K562 (cell line): ENCODE measurements around the gene PLXDC2. TPM values are rescaled to one million over a fixed set of nuclear protein-coding genes. Genes with fewer than 3 reads are reported as not detected.

Experiments
- ATAC-seq: fragments of 200-7000 bp; cut with Tn5 transposase; 3 replicates; pipeline ENCODE4 v1.9.1; 2020; ENCODE audit warnings: moderate library complexity
- BruUV-seq: library from RNA; stranded (reverse); fragments of 400-500 nt; replicated peaks from 2 replicates; lab custom pipeline; 2021; lab: Mats Ljungman, UMichigan
- CTCF ChIA-PET: fragments of 300-600 bp; formaldehyde crosslinking; extraction: SDS; loops from one replicate; lab custom pipeline; 2021; ENCODE audit warnings: low intra/inter-chr PET ratio; lab: Yijun Ruan, JAX
- POLR2A ChIA-PET: fragments of 300-600, 350-650 bp; sonication (Branson Sonifier 250); formaldehyde crosslinking; extraction: SDS; loops from one replicate; lab custom pipeline; 2021; ENCODE audit warnings: antibody characterized with exemption, inconsistent platforms; lab: Yijun Ruan, JAX
- DNase-seq, 4 experiments: peaks; one replicate each; pipeline versions ENCODE4 v3.0.0 to v3.0.0-alpha.2; 2011 to 2018; ENCODE audit warnings: low spot score in 3 of 4, mixed read lengths in 3 of 4; ENCODE audit errors: extremely low read depth in 1 of 4
- FAIRE-seq: peaks from 2 replicates; lab custom pipeline; 2011; peaks lifted over from hg19 to GRCh38; lab: Jason Lieb, UNC
- H2AFZ ChIP-seq: 2 replicates; pipeline ENCODE4 v1.6.0; 2011; ENCODE audit warnings: low read depth, low read length, control low read depth, inconsistent platforms
- H3K27ac ChIP-seq: fragments of 200-600 bp; 3 replicates; pipeline ENCODE4 v1.8.0; 2011; ENCODE audit warnings: low read depth, mild to moderate bottlenecking, control low read depth, inconsistent platforms, low read length, moderate library complexity, mixed read lengths; ENCODE audit errors: extremely low read depth
- H3K27me3 ChIP-seq, 2 experiments: fragments of 300-600 bp in 1 of 2; 2 replicates in 1 of 2; 3 replicates in 1 of 2; pipeline versions ENCODE4 v1.6.0 to v1.8.0; 2011; ENCODE audit warnings: inconsistent platforms in 2 of 2, low read length in 2 of 2, mild to moderate bottlenecking in 1 of 2, mixed read lengths in 1 of 2, moderate library complexity in 1 of 2; ENCODE audit not compliant: control insufficient read depth in 2 of 2, insufficient read depth in 2 of 2
- H3K36me3 ChIP-seq: fragments of 300-600 bp; 3 replicates; pipeline ENCODE4 v1.8.0; 2011; ENCODE audit warnings: mild to moderate bottlenecking, low read length, inconsistent platforms; ENCODE audit not compliant: control insufficient read depth, insufficient read depth
- H3K4me1 ChIP-seq, 2 experiments: fragments of 200-600 bp in 1 of 2; replicated peaks in 1 of 2; 2 replicates in 1 of 2; 3 replicates in 1 of 2; pipeline versions ENCODE4 v1.5.1 to v1.8.0; 2011; ENCODE audit warnings: inconsistent platforms in 2 of 2, low read length in 2 of 2, mild to moderate bottlenecking in 1 of 2, mixed read lengths in 1 of 2, moderate library complexity in 1 of 2; ENCODE audit not compliant: control insufficient read depth in 2 of 2, insufficient read depth in 2 of 2
- H3K4me2 ChIP-seq: 2 replicates; pipeline ENCODE4 v1.6.1; 2011; ENCODE audit warnings: low read length, control low read depth, inconsistent platforms, mixed read lengths; ENCODE audit not compliant: insufficient read depth
- H3K4me3 ChIP-seq: fragments of 200-600 bp; sonication (generic), shearing (Covaris generic); 2 replicates; pipeline ENCODE4 v1.5.1; 2016; ENCODE audit warnings: control low read depth, inconsistent platforms
- H3K79me2 ChIP-seq: fragments of 200-600 bp; 3 replicates; pipeline ENCODE4 v1.8.0; 2011; ENCODE audit warnings: low read length, inconsistent platforms; ENCODE audit not compliant: control insufficient read depth, insufficient read depth
- H3K9ac ChIP-seq, 2 experiments: 2 replicates each; pipeline versions ENCODE4 v1.6.0 to v1.6.1; 2011; ENCODE audit warnings: low read depth in 2 of 2, low read length in 2 of 2, control low read depth in 1 of 2, inconsistent platforms in 1 of 2, mild to moderate bottlenecking in 1 of 2, mixed read lengths in 1 of 2; ENCODE audit not compliant: insufficient read depth in 1 of 2
- H3K9me1 ChIP-seq: one replicate; pipeline ENCODE4 v1.6.0; 2011; ENCODE audit warnings: inconsistent platforms, mild to moderate bottlenecking, low read length, moderate library complexity; ENCODE audit not compliant: control insufficient read depth, insufficient read depth
- H3K9me3 ChIP-seq: replicated peaks from 2 replicates; pipeline ENCODE4 v1.5.1; 2011; ENCODE audit warnings: low read depth, low read length, inconsistent platforms; ENCODE audit not compliant: control insufficient read depth, insufficient read depth
- H4K20me1 ChIP-seq: replicated peaks from 2 replicates; pipeline ENCODE4 v1.6.1; 2011; ENCODE audit warnings: low read length, inconsistent platforms, mixed read lengths; ENCODE audit not compliant: control insufficient read depth, insufficient read depth
- BCL6 ChIP-seq: fragments of 250-450 bp; sonication (Bioruptor Pico); IDR thresholded peaks from 2 replicates; pipeline ENCODE4 v1.4.0; 2020
- EP300 ChIP-seq: IDR thresholded peaks from 2 replicates; pipeline ENCODE4 v1.6.1; 2012; ENCODE audit warnings: low read length, improper control_type of control experiment
- GABPB2 ChIP-seq: fragments of 250-450 bp; sonication (Bioruptor Pico); conservative IDR thresholded peaks from 2 replicates; pipeline ENCODE4 v1.5.1; 2021; ENCODE audit warnings: mild to moderate bottlenecking
- GTF2B ChIP-seq: IDR thresholded peaks from 2 replicates; pipeline ENCODE4 v1.6.1; 2011; ENCODE audit not compliant: insufficient read length; ENCODE audit errors: extremely low read depth
- KLF16 ChIP-seq: IDR thresholded peaks from 2 replicates; pipeline ENCODE4 v1.6.1; 2016; ENCODE audit warnings: antibody characterized with exemption
- MAFK ChIP-seq: IDR thresholded peaks from 2 replicates; pipeline ENCODE4 v1.6.1; 2011; ENCODE audit warnings: low read length, improper control_type of control experiment
- MCM3 ChIP-seq: fragments of 450-650 bp; IDR thresholded peaks from 2 replicates; pipeline ENCODE4 v1.6.1; 2016
- NFIC ChIP-seq: fragments of 450-650 bp; IDR thresholded peaks from 2 replicates; pipeline ENCODE4 v1.6.1; 2017; ENCODE audit warnings: mild to moderate bottlenecking, inconsistent platforms
- PHTF2 ChIP-seq: fragments of 250-450 bp; sonication (Bioruptor Pico); IDR thresholded peaks from 2 replicates; pipeline ENCODE4 v1.5.0; 2021; ENCODE audit warnings: mild to moderate bottlenecking
- POLR3G ChIP-seq: IDR thresholded peaks from 2 replicates; pipeline ENCODE4 v1.6.1; 2011; ENCODE audit not compliant: insufficient read length, insufficient replicate concordance; ENCODE audit errors: extremely low read depth
- RERE ChIP-seq: sonication (generic); formaldehyde crosslinking; IDR thresholded peaks from 2 replicates; pipeline ENCODE4 v1.8.0; 2023; ENCODE audit warnings: missing genetic modification reagents, mild to moderate bottlenecking, borderline replicate concordance
- TBP ChIP-seq: optimal IDR thresholded peaks from 2 replicates; pipeline ENCODE3; 2011; ENCODE audit warnings: low read depth, low read length, improper control_type of control experiment
- ZBTB1 ChIP-seq: sonication (generic); formaldehyde crosslinking; IDR thresholded peaks from 2 replicates; pipeline ENCODE4 v1.8.1; 2023; ENCODE audit warnings: missing genetic modification reagents, low read depth, mild to moderate bottlenecking, borderline replicate concordance
- ZEB2 ChIP-seq: fragments of 450-650 bp; IDR thresholded peaks from 2 replicates; pipeline ENCODE4 v1.6.1; 2016
- ZNF24 ChIP-seq: fragments of 450-650 bp; IDR thresholded peaks from 2 replicates; pipeline ENCODE4 v1.6.1; 2016
- ZNF518B ChIP-seq: fragments of 250-450 bp; sonication (Bioruptor Pico); IDR thresholded peaks from 2 replicates; pipeline ENCODE4 v1.5.0; 2021; ENCODE audit warnings: mild to moderate bottlenecking, moderate library complexity
- ZSCAN32 ChIP-seq: fragments of 450-650 bp; formaldehyde crosslinking; IDR thresholded peaks from 2 replicates; pipeline ENCODE4 v1.4.0; 2020; ENCODE audit warnings: mild to moderate bottlenecking, moderate library complexity
- WGBS: fragments of 100-300 bp; shearing (Covaris generic); methylation state at CpG from one replicate; pipeline ENCODE4 v1.1.6; 2016; ENCODE audit warnings: low coverage, mixed read lengths; ENCODE audit not compliant: insufficient coverage; ENCODE audit errors: missing lambda C conversion rate; 5-methylcytosine and 5-hydroxymethylcytosine counted together
- in situ Hi-C: fragments of 300-500 bp; cut with MboI; formaldehyde crosslinking; loops from 4 replicates; pipeline ENCODE4 v1.15.0; 2018; ENCODE audit warnings: inconsistent platforms, mixed read lengths
- intact Hi-C: fragments of 100-400 bp; cut with micrococcal nuclease; formaldehyde crosslinking; loops from 2 replicates; pipeline ENCODE4 v1.14.2; 2022
- polyA plus RNA-seq, 8 experiments: library from polyadenylated mRNA; depleted of rRNA in 4 of 8; stranded (reverse) in 5 of 8; unstranded in 3 of 8; fragments of >200 nt; fragmentation: Nextera tagmentation in 2 of 8; fragmentation: Illumina TruSeq in 1 of 8; extraction: Ambion mirVana in 2 of 8; extraction: Trizol in 1 of 8; gene quantifications; 2 replicates each; pipeline versions ENCODE4 v1.2.1 to v1.2.3, GENCODE V29; 2011 to 2014; ENCODE audit warnings: inconsistent platforms in 1 of 8, missing spikeins in 1 of 8
- total RNA-seq, 7 experiments: library from RNA; depleted of rRNA in 6 of 7; stranded (reverse); fragments of >200 nt in 6 of 7; fragmentation: Illumina TruSeq in 2 of 7; extraction: Trizol in 2 of 7; gene quantifications; 2 replicates each; pipeline versions ENCODE4 v1.2.1 to v1.2.3, GENCODE V29; 2011 to 2021; ENCODE audit warnings: low replicate concordance in 1 of 7

Gene PLXDC2
- total and polyA plus RNA-seq, 9 of the 15 experiments (the other 6 are each of a cell fraction or from before 2014, with no cell fraction given): 0.01 to 0.33 (median 0.10) TPM; not detected in 3

- FAIRE-seq (no peak), ATAC-seq (no peak), DNase-seq (no peak)
- H3K9ac ChIP-seq: no peak overlapping the region
- in situ Hi-C loops: no loop called here
- H3K4me3 ChIP-seq: no peak overlapping the region
- WGBS: 0% methylated on average over 1 of the region's 1 CpG
- no peaks in the 10 kb centered on the region for H3K79me2 ChIP-seq
- ChIA-PET POLR2A (no interaction called here), CTCF (interaction anchor here (0.7 kb wide), 1 partner anchor 1591 kb away, joined by 3 read pairs; no protein-coding TSS in a partner anchor)
- H3K4me1 ChIP-seq: no peaks in the 10 kb centered on the region
- intact Hi-C loops: no loop called here
- no peaks in the 10 kb centered on the region for H3K9me1 ChIP-seq
- H3K4me2 ChIP-seq: no peak overlapping the region
- H3K27me3 ChIP-seq: no peaks in the 10 kb centered on the region
- H2AFZ ChIP-seq: no peak overlapping the region
- no peaks in the 10 kb centered on the region; the same call in 1 of the 2 replicates for H3K9me3 ChIP-seq
- H4K20me1 ChIP-seq: no peaks in the 10 kb centered on the region
- no peak overlapping the region for H3K27ac ChIP-seq
- no peaks in the 10 kb centered on the region for H3K36me3 ChIP-seq
- BruUV-seq: no TSS peak
- no peak for TF ChIP-seq EP300
- TF ChIP-seq NFIC: no peak
- TF ChIP-seq PHTF2 (CRISPR knock-in tag): no peak
- TF ChIP-seq BCL6 (CRISPR knock-in tag): no peak
- no peak for TF ChIP-seq GTF2B
- no peak for TF ChIP-seq GABPB2 (CRISPR knock-in tag)
- TF ChIP-seq ZEB2: no peak
- no peak for TF ChIP-seq RERE (CRISPR knock-in tag)
- no peak for TF ChIP-seq POLR3G
- no peak for TF ChIP-seq ZBTB1
- no peak for TF ChIP-seq MAFK
- TF ChIP-seq ZSCAN32 (CRISPR knock-in tag): no peak
- TF ChIP-seq ZNF518B (CRISPR knock-in tag): no peak
- TF ChIP-seq TBP: no peak
- TF ChIP-seq MCM3: no peak
- TF ChIP-seq KLF16: no peak
- TF ChIP-seq ZNF24: no peak
These were observed 465.3 kb downstream of the PLXDC2 start for GRCh38 chr10:20281579-20281978.
